SK-N-SH (cell line): Measurements from ENCODE around the gene ABHD2. TPM values are rescaled to one million over a fixed set of nuclear protein-coding genes. Genes with fewer than 3 reads are reported as not detected.

Experiments used
- CTCF ChIA-PET: fragments of 300-600, 350-600 bp; formaldehyde crosslinking; extraction: SDS; loops from one replicate; lab custom pipeline; 2021; lab: Yijun Ruan, JAX
- POLR2A ChIA-PET: fragments of 350-600 bp; sonication (Branson Sonifier 250); formaldehyde crosslinking; extraction: SDS; loops from one replicate; lab custom pipeline; 2020; ENCODE audit warnings: antibody characterized with exemption, inconsistent platforms; lab: Yijun Ruan, JAX
- DNase-seq: peaks from one replicate; pipeline ENCODE4 v3.0.0; 2012
- H2AFZ ChIP-seq: fragments of 200-600 bp; sonication (generic); 2 replicates; pipeline ENCODE4 v1.8.1; 2016; ENCODE audit warnings: antibody characterized with exemption, mild to moderate bottlenecking, low read depth
- H3F3A ChIP-seq: fragments of 200-600 bp; sonication (generic); replicated peaks from 2 replicates; pipeline ENCODE3; 2016; ENCODE audit warnings: antibody characterized with exemption, mild to moderate bottlenecking; ENCODE audit not compliant: insufficient read depth
- H3K27ac ChIP-seq, 2 experiments: fragments of 200-500 bp in 1 of 2; fragments of 200-600 bp in 1 of 2; sonication (Bioruptor generic) in 1 of 2; sonication (generic), shearing (Covaris generic) in 1 of 2; 2 replicates each; pipeline versions ENCODE4 v1.5.1 to v1.6.1; 2014 to 2016; ENCODE audit warnings: low read depth in 2 of 2, inconsistent platforms in 1 of 2, low read length in 1 of 2, mild to moderate bottlenecking in 1 of 2, mixed read lengths in 1 of 2
- H3K27me3 ChIP-seq: fragments of 200-600 bp; sonication (generic), shearing (Covaris generic); 2 replicates; pipeline ENCODE4 v1.6.1; 2016; ENCODE audit warnings: mixed run types; ENCODE audit not compliant: insufficient read depth
- H3K36me3 ChIP-seq, 2 experiments: fragments of 200-500 bp in 1 of 2; fragments of 200-600 bp in 1 of 2; sonication (Bioruptor generic) in 1 of 2; sonication (generic) in 1 of 2; replicated peaks in 1 of 2; 2 replicates each; pipeline versions ENCODE3 to v1.5.1; 2014 to 2016; ENCODE audit warnings: low read length in 1 of 2, mild to moderate bottlenecking in 1 of 2; ENCODE audit not compliant: insufficient read depth in 2 of 2, control insufficient read depth in 1 of 2
- H3K4me1 ChIP-seq, 2 experiments: fragments of 200-500 bp in 1 of 2; fragments of 200-600 bp in 1 of 2; sonication (Bioruptor generic) in 1 of 2; sonication (generic), shearing (Covaris generic) in 1 of 2; 2 replicates each; pipeline versions ENCODE4 v1.5.1 to v1.6.1; 2014 to 2016; ENCODE audit warnings: low read depth in 1 of 2, low read length in 1 of 2, mixed run types in 1 of 2; ENCODE audit not compliant: insufficient read depth in 2 of 2, control insufficient read depth in 1 of 2
- H3K4me2 ChIP-seq: fragments of 200-600 bp; sonication (generic), shearing (Covaris generic); 2 replicates; pipeline ENCODE4 v1.6.1; 2017; ENCODE audit warnings: mixed run types
- H3K4me3 ChIP-seq, 2 experiments: fragments of 200-500 bp in 1 of 2; fragments of 200-600 bp in 1 of 2; sonication (Bioruptor generic) in 1 of 2; sonication (generic), shearing (Covaris generic) in 1 of 2; 2 replicates each; pipeline versions ENCODE4 v1.5.1 to v1.8.1; 2014 to 2016; ENCODE audit warnings: low read depth in 2 of 2, inconsistent platforms in 1 of 2, low read length in 1 of 2, mild to moderate bottlenecking in 1 of 2, mixed read lengths in 1 of 2, moderate library complexity in 1 of 2
- H3K79me2 ChIP-seq: fragments of 200-600 bp; sonication (generic); 2 replicates; pipeline ENCODE4 v1.8.1; 2017; ENCODE audit warnings: mild to moderate bottlenecking; ENCODE audit not compliant: insufficient read depth
- H3K9ac ChIP-seq: fragments of 200-600 bp; sonication (generic); 2 replicates; pipeline ENCODE4 v1.6.1; 2017; ENCODE audit warnings: mixed run types
- H3K9me2 ChIP-seq: fragments of 200-600 bp; sonication (generic); 2 replicates; pipeline ENCODE4 v1.6.1; 2017; ENCODE audit warnings: mixed run types
- H3K9me3 ChIP-seq: fragments of 200-600 bp; sonication (generic); 2 replicates; pipeline ENCODE4 v1.6.1; 2017; ENCODE audit warnings: mixed run types, mild to moderate bottlenecking, moderate library complexity
- H4K20me1 ChIP-seq: fragments of 200-600 bp; sonication (generic); 2 replicates; pipeline ENCODE4 v1.6.1; 2017; ENCODE audit warnings: mild to moderate bottlenecking, mixed run types; ENCODE audit not compliant: insufficient read depth
- CHD2 ChIP-seq: fragments of 150-350 bp; IDR thresholded peaks from 2 replicates; pipeline ENCODE4 v1.6.1; 2018; ENCODE audit warnings: low read length; ENCODE audit not compliant: partially characterized antibody
- EZH2phosphoT487 ChIP-seq: fragments of 200-600 bp; sonication (generic); IDR thresholded peaks from 2 replicates; pipeline ENCODE4 v1.6.1; 2017; ENCODE audit warnings: low read depth, mixed run types, mild to moderate bottlenecking, antibody characterized with exemption, moderate library complexity, borderline replicate concordance
- FOXJ3 ChIP-seq: sonication (generic); formaldehyde crosslinking; IDR thresholded peaks from 2 replicates; pipeline ENCODE4 v1.5.1; 2020; ENCODE audit warnings: mild to moderate bottlenecking, missing genetic modification reagents
- GABPA ChIP-seq: IDR thresholded peaks from 2 replicates; pipeline ENCODE4 v1.4.0; 2012; ENCODE audit warnings: low read depth, mild to moderate bottlenecking
- GATA2 ChIP-seq: sonication (generic); formaldehyde crosslinking; IDR thresholded peaks from 2 replicates; pipeline ENCODE4 v1.5.0; 2020; ENCODE audit warnings: mild to moderate bottlenecking, missing genetic modification reagents
- JUND ChIP-seq: IDR thresholded peaks from 2 replicates; pipeline ENCODE4 v1.4.0; 2012
- MEF2A ChIP-seq: IDR thresholded peaks from 2 replicates; pipeline ENCODE4 v1.4.0; 2012; ENCODE audit warnings: low read depth, borderline replicate concordance
- NFIC ChIP-seq: IDR thresholded peaks from 2 replicates; pipeline ENCODE4 v1.4.0; 2012; ENCODE audit warnings: borderline replicate concordance
- POLR2AphosphoS5 ChIP-seq: IDR thresholded peaks from 2 replicates; pipeline ENCODE4 v1.6.1; 2012; ENCODE audit warnings: low read depth, low read length
- RCOR1 ChIP-seq: fragments of 150-350 bp; IDR thresholded peaks from 2 replicates; pipeline ENCODE4 v1.6.1; 2017; ENCODE audit warnings: antibody characterized with exemption, low read length
- RFX5 ChIP-seq: IDR thresholded peaks from 2 replicates; pipeline ENCODE4 v1.6.1; 2012; ENCODE audit warnings: mild to moderate bottlenecking, improper control_type of control experiment, low read length
- SMC3 ChIP-seq: IDR thresholded peaks from 2 replicates; pipeline ENCODE4 v1.6.1; 2012; ENCODE audit warnings: low read depth, low read length, improper control_type of control experiment
- TAF1 ChIP-seq: IDR thresholded peaks from 2 replicates; pipeline ENCODE4 v1.6.1; 2012; ENCODE audit warnings: low read depth, mild to moderate bottlenecking, low read length, moderate library complexity, borderline replicate concordance
- TCF12 ChIP-seq: IDR thresholded peaks from 2 replicates; pipeline ENCODE4 v1.4.0; 2012
- WGBS: methylation state at CpG from one replicate; pipeline ENCODE4 v1.1.6; 2017; ENCODE audit warnings: low lambda C conversion rate; 5-methylcytosine and 5-hydroxymethylcytosine counted together
- polyA plus RNA-seq, 3 experiments: library from polyadenylated mRNA; depleted of rRNA; stranded (reverse); fragments of >200 nt; gene quantifications; 2 replicates each; pipeline ENCODE4 v1.2.3, GENCODE V29; 2012
- TF ChIP-seq, protein P1 (sequence below): fragments of 200-600 bp; sonication (generic); IDR thresholded peaks from 2 replicates; pipeline ENCODE4 v1.6.1; 2017; ENCODE audit warnings: antibody characterized with exemption, mild to moderate bottlenecking, moderate library complexity
- TF ChIP-seq, protein P2 (sequence below): IDR thresholded peaks from 2 replicates; pipeline ENCODE4 v1.4.0; 2012; ENCODE audit warnings: low read depth, borderline replicate concordance
- TF ChIP-seq, protein P3 (sequence below): fragments of 150-350 bp; IDR thresholded peaks from 2 replicates; pipeline ENCODE4 v1.6.1; 2016; ENCODE audit warnings: mild to moderate bottlenecking, low read depth, low read length
- TF ChIP-seq, protein P4 (sequence below): IDR thresholded peaks from 2 replicates; pipeline ENCODE4 v1.6.1; 2012; ENCODE audit warnings: mild to moderate bottlenecking, low read depth, low read length, moderate library complexity

Gene ABHD2
- polyA plus RNA-seq, 1 of the 3 experiments (the other 2 are of a cell fraction) = 19.2 TPM

DNA sequence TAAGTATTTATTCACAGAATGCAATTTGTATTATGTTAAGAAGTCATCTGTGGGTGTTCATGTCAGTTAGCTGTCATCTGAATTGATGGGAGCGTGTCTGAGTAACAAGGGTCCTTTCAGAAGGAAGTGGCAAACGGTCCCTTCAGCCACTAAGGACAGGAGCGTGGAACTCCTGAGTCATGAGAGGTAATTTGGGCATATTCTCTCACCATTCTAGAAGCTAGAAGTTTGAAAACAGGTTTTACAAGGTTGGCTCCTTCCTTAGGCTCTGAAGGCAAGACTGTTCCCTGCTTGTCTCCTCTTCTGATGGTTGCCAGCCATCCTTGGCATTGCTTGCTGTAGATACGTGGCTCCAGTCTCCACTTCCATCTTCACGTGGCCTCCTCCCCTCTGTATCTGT is 19.7 kb downstream of the ABHD2 start:
- Histone ChIP-seq H3K36me3 (peaks cover 0 to 8% of the 10 kb centered on the region in 2 experiments), H3K4me2 (no peak overlapping the region), H3K9ac (no peak overlapping the region), H3K27ac (peak overlapping the region in 1 of 2 experiments; percentile 88; a peak in 2 of 4 replicates), H3K79me2 (peaks cover 52% of the 10 kb centered on the region), H2AFZ (no peak overlapping the region), H4K20me1 (no peaks in the 10 kb centered on the region), H3K4me1 (peaks cover 30 to 67% of the 10 kb centered on the region in 2 experiments)
- no peak for DNase-seq
- 87% methylated on average over 5 of the region's 5 CpGs for WGBS
- POLR2A ChIA-PET = interaction anchor here (1.7 kb wide), 1 partner anchor 20 kb away, joined by 14 read pairs; the partner anchor contains the start of gene ABHD2
- TF ChIP-seq EZH2phosphoT487 (no peak), CHD2 (no peak), TAF1 (no peak), POLR2AphosphoS5 (no peak), GABPA (no peak), MEF2A (no peak), RCOR1 (no peak), JUND (no peak), FOXJ3 (CRISPR knock-in tag) (no peak), TCF12 (no peak), RFX5 (no peak), SMC3 (no peak), GATA2 (no peak), NFIC (no peak)
- TF ChIP-seq, protein P1, sequence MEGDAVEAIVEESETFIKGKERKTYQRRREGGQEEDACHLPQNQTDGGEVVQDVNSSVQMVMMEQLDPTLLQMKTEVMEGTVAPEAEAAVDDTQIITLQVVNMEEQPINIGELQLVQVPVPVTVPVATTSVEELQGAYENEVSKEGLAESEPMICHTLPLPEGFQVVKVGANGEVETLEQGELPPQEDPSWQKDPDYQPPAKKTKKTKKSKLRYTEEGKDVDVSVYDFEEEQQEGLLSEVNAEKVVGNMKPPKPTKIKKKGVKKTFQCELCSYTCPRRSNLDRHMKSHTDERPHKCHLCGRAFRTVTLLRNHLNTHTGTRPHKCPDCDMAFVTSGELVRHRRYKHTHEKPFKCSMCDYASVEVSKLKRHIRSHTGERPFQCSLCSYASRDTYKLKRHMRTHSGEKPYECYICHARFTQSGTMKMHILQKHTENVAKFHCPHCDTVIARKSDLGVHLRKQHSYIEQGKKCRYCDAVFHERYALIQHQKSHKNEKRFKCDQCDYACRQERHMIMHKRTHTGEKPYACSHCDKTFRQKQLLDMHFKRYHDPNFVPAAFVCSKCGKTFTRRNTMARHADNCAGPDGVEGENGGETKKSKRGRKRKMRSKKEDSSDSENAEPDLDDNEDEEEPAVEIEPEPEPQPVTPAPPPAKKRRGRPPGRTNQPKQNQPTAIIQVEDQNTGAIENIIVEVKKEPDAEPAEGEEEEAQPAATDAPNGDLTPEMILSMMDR = no peak
- TF ChIP-seq, protein P2, sequence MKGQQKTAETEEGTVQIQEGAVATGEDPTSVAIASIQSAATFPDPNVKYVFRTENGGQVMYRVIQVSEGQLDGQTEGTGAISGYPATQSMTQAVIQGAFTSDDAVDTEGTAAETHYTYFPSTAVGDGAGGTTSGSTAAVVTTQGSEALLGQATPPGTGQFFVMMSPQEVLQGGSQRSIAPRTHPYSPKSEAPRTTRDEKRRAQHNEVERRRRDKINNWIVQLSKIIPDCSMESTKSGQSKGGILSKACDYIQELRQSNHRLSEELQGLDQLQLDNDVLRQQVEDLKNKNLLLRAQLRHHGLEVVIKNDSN = no peak
- TF ChIP-seq, protein P3, sequence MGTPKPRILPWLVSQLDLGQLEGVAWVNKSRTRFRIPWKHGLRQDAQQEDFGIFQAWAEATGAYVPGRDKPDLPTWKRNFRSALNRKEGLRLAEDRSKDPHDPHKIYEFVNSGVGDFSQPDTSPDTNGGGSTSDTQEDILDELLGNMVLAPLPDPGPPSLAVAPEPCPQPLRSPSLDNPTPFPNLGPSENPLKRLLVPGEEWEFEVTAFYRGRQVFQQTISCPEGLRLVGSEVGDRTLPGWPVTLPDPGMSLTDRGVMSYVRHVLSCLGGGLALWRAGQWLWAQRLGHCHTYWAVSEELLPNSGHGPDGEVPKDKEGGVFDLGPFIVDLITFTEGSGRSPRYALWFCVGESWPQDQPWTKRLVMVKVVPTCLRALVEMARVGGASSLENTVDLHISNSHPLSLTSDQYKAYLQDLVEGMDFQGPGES = no peak
- TF ChIP-seq, protein P4, sequence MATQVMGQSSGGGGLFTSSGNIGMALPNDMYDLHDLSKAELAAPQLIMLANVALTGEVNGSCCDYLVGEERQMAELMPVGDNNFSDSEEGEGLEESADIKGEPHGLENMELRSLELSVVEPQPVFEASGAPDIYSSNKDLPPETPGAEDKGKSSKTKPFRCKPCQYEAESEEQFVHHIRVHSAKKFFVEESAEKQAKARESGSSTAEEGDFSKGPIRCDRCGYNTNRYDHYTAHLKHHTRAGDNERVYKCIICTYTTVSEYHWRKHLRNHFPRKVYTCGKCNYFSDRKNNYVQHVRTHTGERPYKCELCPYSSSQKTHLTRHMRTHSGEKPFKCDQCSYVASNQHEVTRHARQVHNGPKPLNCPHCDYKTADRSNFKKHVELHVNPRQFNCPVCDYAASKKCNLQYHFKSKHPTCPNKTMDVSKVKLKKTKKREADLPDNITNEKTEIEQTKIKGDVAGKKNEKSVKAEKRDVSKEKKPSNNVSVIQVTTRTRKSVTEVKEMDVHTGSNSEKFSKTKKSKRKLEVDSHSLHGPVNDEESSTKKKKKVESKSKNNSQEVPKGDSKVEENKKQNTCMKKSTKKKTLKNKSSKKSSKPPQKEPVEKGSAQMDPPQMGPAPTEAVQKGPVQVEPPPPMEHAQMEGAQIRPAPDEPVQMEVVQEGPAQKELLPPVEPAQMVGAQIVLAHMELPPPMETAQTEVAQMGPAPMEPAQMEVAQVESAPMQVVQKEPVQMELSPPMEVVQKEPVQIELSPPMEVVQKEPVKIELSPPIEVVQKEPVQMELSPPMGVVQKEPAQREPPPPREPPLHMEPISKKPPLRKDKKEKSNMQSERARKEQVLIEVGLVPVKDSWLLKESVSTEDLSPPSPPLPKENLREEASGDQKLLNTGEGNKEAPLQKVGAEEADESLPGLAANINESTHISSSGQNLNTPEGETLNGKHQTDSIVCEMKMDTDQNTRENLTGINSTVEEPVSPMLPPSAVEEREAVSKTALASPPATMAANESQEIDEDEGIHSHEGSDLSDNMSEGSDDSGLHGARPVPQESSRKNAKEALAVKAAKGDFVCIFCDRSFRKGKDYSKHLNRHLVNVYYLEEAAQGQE = no peak
- TF ChIP-seq, all 33 proteins: peak for 0
- CTCF ChIA-PET = interaction anchor here (0.9 to 1.8 kb wide), 4 partner anchors 20 to 70 kb away, joined by 4 to 11 read pairs (median 6); no protein-coding TSS in a partner anchor
- Histone ChIP-seq H3K9me2 (no peaks in the 10 kb centered on the region), H3K4me3 (no peak overlapping the region), H3F3A (peaks cover 27% of the 10 kb centered on the region), H3K27me3 (no peaks in the 10 kb centered on the region), H3K9me3 (no peaks in the 10 kb centered on the region)
